Central memory CD8-positive, alpha-beta T cell (primary cell): ENCODE data around the gene NEURL1.
A peak's percentile ranks its signal among the peaks of the same experiment; 100 is the strongest.

Experiments used
- ATAC-seq: fragments of 150-1000 bp; cut with Tn5 transposase; replicated peaks from 2 replicates; pipeline ENCODE4 v1.10.0; 2022; ENCODE audit warnings: mild to moderate bottlenecking, moderate FRiP score, moderate number of reproducible peaks; ENCODE audit not compliant: poor library complexity, severe bottlenecking; ENCODE audit errors: extremely low read depth
- DNase-seq, 2 donors: peaks; one replicate each; pipeline ENCODE4 v3.0.0; 2021; ENCODE audit warnings: low spot score in 2 of 2
- H3K27ac Mint-ChIP-seq: one replicate; pipeline ENCODE4 v1.8.0; 2022; ENCODE audit warnings: low read depth, mild to moderate bottlenecking, moderate library complexity, mixed read lengths
- H3K27me3 Mint-ChIP-seq: one replicate; pipeline ENCODE4 v1.8.0; 2022; ENCODE audit warnings: mixed read lengths
- H3K36me3 Mint-ChIP-seq: one replicate; pipeline ENCODE4 v1.8.0; 2022; ENCODE audit warnings: mild to moderate bottlenecking, moderate library complexity, mixed read lengths; ENCODE audit not compliant: insufficient read depth
- H3K4me1 Mint-ChIP-seq: one replicate; pipeline ENCODE4 v1.8.0; 2022; ENCODE audit warnings: mixed read lengths
- H3K4me3 Mint-ChIP-seq: one replicate; pipeline ENCODE4 v1.8.0; 2022; ENCODE audit warnings: mild to moderate bottlenecking, moderate library complexity, mixed read lengths
- H3K9me3 Mint-ChIP-seq: one replicate; pipeline ENCODE4 v1.8.0; 2022; ENCODE audit warnings: mixed read lengths

The NEURL1 gene

GRCh38 chr10:103540722-103541121, 47.2 kb downstream of the NEURL1 start:
- peaks cover 12% of the 10 kb centered on the region for H3K4me1 Mint-ChIP-seq
- DNase-seq (no peak), ATAC-seq (no peak)
- no peaks in the 10 kb centered on the region for H3K36me3 Mint-ChIP-seq
- no peaks in the 10 kb centered on the region for H3K9me3 Mint-ChIP-seq
- H3K4me3 Mint-ChIP-seq = no peak overlapping the region
- H3K27ac Mint-ChIP-seq = no peak overlapping the region
- peaks cover 61% of the 10 kb centered on the region for H3K27me3 Mint-ChIP-seq

- Mint-ChIP-seq H3K4me3 (no peak overlapping the region), H3K36me3 (no peaks in the 10 kb centered on the region), H3K4me1 (peaks cover 12% of the 10 kb centered on the region), H3K27me3 (peaks cover 57% of the 10 kb centered on the region), H3K9me3 (no peaks in the 10 kb centered on the region), H3K27ac (no peak overlapping the region)
- DNase-seq (no peak), ATAC-seq (no peak)
These were observed 48.1 kb downstream of the NEURL1 start for GRCh38 chr10:103541616-103542015.

GRCh38 chr10:103542764-103543616, 49.5 kb downstream of the NEURL1 start:
- Mint-ChIP-seq H3K4me3 (peak overlapping the region; percentile 73), H3K27me3 (peaks cover 45% of the 10 kb centered on the region), H3K27ac (no peak overlapping the region), H3K36me3 (no peaks in the 10 kb centered on the region), H3K9me3 (no peaks in the 10 kb centered on the region), H3K4me1 (peaks cover 12% of the 10 kb centered on the region)
- ATAC-seq (no peak), DNase-seq (no peak)

GRCh38 chr10:103543617-103544525, 50.4 kb downstream of the NEURL1 start:
- H3K4me1 Mint-ChIP-seq = peaks cover 12% of the 10 kb centered on the region
- DNase-seq (no peak), ATAC-seq (no peak)
- peaks cover 40% of the 10 kb centered on the region for H3K27me3 Mint-ChIP-seq
- H3K27ac Mint-ChIP-seq = no peak overlapping the region
- H3K36me3 Mint-ChIP-seq = no peaks in the 10 kb centered on the region
- peak overlapping the region; percentile 73 for H3K4me3 Mint-ChIP-seq
- no peaks in the 10 kb centered on the region for H3K9me3 Mint-ChIP-seq

- no peak for DNase-seq
- ATAC-seq = no peak
- Mint-ChIP-seq H3K4me1 (peaks cover 12% of the 10 kb centered on the region), H3K9me3 (no peaks in the 10 kb centered on the region), H3K36me3 (no peaks in the 10 kb centered on the region), H3K27me3 (peaks cover 38% of the 10 kb centered on the region), H3K4me3 (no peak overlapping the region), H3K27ac (no peak overlapping the region)
These were observed 51.3 kb downstream of the NEURL1 start for GRCh38 chr10:103544657-103545310.

- Mint-ChIP-seq H3K36me3 (no peaks in the 10 kb centered on the region), H3K27ac (no peak overlapping the region), H3K4me1 (peaks cover 12% of the 10 kb centered on the region), H3K27me3 (peaks cover 32% of the 10 kb centered on the region), H3K9me3 (no peaks in the 10 kb centered on the region), H3K4me3 (no peak overlapping the region)
- ATAC-seq (no peak), DNase-seq (no peak)
These were observed 51.9 kb downstream of the NEURL1 start for GRCh38 chr10:103545366-103545765.

- Mint-ChIP-seq H3K4me1 (peaks cover 12% of the 10 kb centered on the region), H3K9me3 (no peaks in the 10 kb centered on the region), H3K36me3 (no peaks in the 10 kb centered on the region), H3K27me3 (peaks cover 28% of the 10 kb centered on the region), H3K27ac (no peak overlapping the region), H3K4me3 (no peak overlapping the region)
- ATAC-seq = no peak
- no peak for DNase-seq
These were observed 52.3 kb downstream of the NEURL1 start for GRCh38 chr10:103545771-103546281.

GRCh38 chr10:103546401-103546800, 52.9 kb downstream of the NEURL1 start:
- DNase-seq (no peak), ATAC-seq (no peak)
- H3K9me3 Mint-ChIP-seq = no peaks in the 10 kb centered on the region
- peaks cover 12% of the 10 kb centered on the region for H3K4me1 Mint-ChIP-seq
- H3K27ac Mint-ChIP-seq = no peak overlapping the region
- H3K27me3 Mint-ChIP-seq = peaks cover 22% of the 10 kb centered on the region
- no peak overlapping the region for H3K4me3 Mint-ChIP-seq
- H3K36me3 Mint-ChIP-seq = no peaks in the 10 kb centered on the region

GRCh38 chr10:103547391-103547946, 54.0 kb downstream of the NEURL1 start:
- peaks cover 12% of the 10 kb centered on the region for H3K4me1 Mint-ChIP-seq
- no peaks in the 10 kb centered on the region for H3K36me3 Mint-ChIP-seq
- H3K27ac Mint-ChIP-seq = no peak overlapping the region
- H3K9me3 Mint-ChIP-seq = no peaks in the 10 kb centered on the region
- DNase-seq (no peak), ATAC-seq (no peak)
- peaks cover 27% of the 10 kb centered on the region for H3K27me3 Mint-ChIP-seq
- H3K4me3 Mint-ChIP-seq = no peak overlapping the region

- H3K9me3 Mint-ChIP-seq = no peaks in the 10 kb centered on the region
- peaks cover 28% of the 10 kb centered on the region for H3K27me3 Mint-ChIP-seq
- no peak overlapping the region for H3K4me3 Mint-ChIP-seq
- no peak overlapping the region for H3K27ac Mint-ChIP-seq
- ATAC-seq (no peak), DNase-seq (no peak)
- H3K36me3 Mint-ChIP-seq = no peaks in the 10 kb centered on the region
- peaks cover 6% of the 10 kb centered on the region for H3K4me1 Mint-ChIP-seq
These were observed 54.5 kb downstream of the NEURL1 start for GRCh38 chr10:103548006-103548405.

- peak overlapping the region; percentile 65 for H3K27ac Mint-ChIP-seq
- H3K27me3 Mint-ChIP-seq = peaks cover 28% of the 10 kb centered on the region
- H3K9me3 Mint-ChIP-seq = no peaks in the 10 kb centered on the region
These were observed 55.3 kb downstream of the NEURL1 start for GRCh38 chr10:103548581-103549348.

More at GRCh38 chr10:103548581-103549348, 55.3 kb downstream of the NEURL1 start:
- ATAC-seq (no peak), DNase-seq (no peak)
- Mint-ChIP-seq H3K36me3 (no peaks in the 10 kb centered on the region), H3K4me1 (no peaks in the 10 kb centered on the region), H3K4me3 (no peak overlapping the region)
